SU-DHL-6 (cell line): ENCODE measurements around the gene CCL5.

Source experiments
- H2AFZ ChIP-seq: fragments of 200-600 bp; sonication (generic); 2 replicates; pipeline ENCODE4 v1.6.1; 2014; ENCODE audit warnings: low read depth, mild to moderate bottlenecking, moderate library complexity, mixed read lengths, antibody characterized with exemption, low read length; ENCODE audit not compliant: severe bottlenecking
- H3F3A ChIP-seq: fragments of 200-600 bp; shearing (Covaris generic); 2 replicates; pipeline ENCODE4 v1.6.0; 2016; ENCODE audit warnings: antibody characterized with exemption, mild to moderate bottlenecking; ENCODE audit not compliant: insufficient read depth
- H3K27ac ChIP-seq: fragments of 200-600 bp; sonication (generic); 2 replicates; pipeline ENCODE4 v1.5.1; 2016; ENCODE audit warnings: low read depth, mild to moderate bottlenecking, low read length, moderate library complexity, mixed read lengths
- H3K27me3 ChIP-seq: fragments of 200-600 bp; sonication (generic), shearing (Covaris generic); 2 replicates; pipeline ENCODE4 v1.6.0; 2014; ENCODE audit warnings: mild to moderate bottlenecking, low read length
- H3K36me3 ChIP-seq: fragments of 200-600 bp; sonication (generic); 2 replicates; pipeline ENCODE4 v1.6.1; 2014; ENCODE audit warnings: mild to moderate bottlenecking, low read length, mixed read lengths
- H3K4me2 ChIP-seq: fragments of 300-600, 200-600 bp; shearing (Covaris generic), sonication (generic); 2 replicates; pipeline ENCODE4 v1.6.0; 2014; ENCODE audit warnings: low read length, low read depth, mild to moderate bottlenecking; ENCODE audit not compliant: poor library complexity, severe bottlenecking
- H3K4me3 ChIP-seq: fragments of 200-600 bp; sonication (generic); 2 replicates; pipeline ENCODE4 v1.5.1; 2014; ENCODE audit warnings: antibody characterized with exemption, low read length, mild to moderate bottlenecking, mixed read lengths; ENCODE audit not compliant: insufficient read depth, poor library complexity, severe bottlenecking
- H3K79me2 ChIP-seq: fragments of 200-600 bp; sonication (generic); 2 replicates; pipeline ENCODE4 v1.6.1; 2014; ENCODE audit warnings: mild to moderate bottlenecking, low read length, moderate library complexity; ENCODE audit not compliant: insufficient read depth
- H3K9ac ChIP-seq: fragments of 200-600 bp; sonication (generic); 2 replicates; pipeline ENCODE4 v1.7.0; 2014; ENCODE audit warnings: mild to moderate bottlenecking, low read length
- H3K9me2 ChIP-seq: fragments of 200-600 bp; sonication (generic); replicated peaks from 2 replicates; pipeline ENCODE4 v1.6.1; 2014; ENCODE audit warnings: low read length; ENCODE audit not compliant: insufficient read depth
- H3K9me3 ChIP-seq: fragments of 200-600 bp; sonication (generic); 2 replicates; pipeline ENCODE4 v1.6.1; 2014; ENCODE audit warnings: low read length, mixed read lengths; ENCODE audit not compliant: insufficient read depth
- H4K20me1 ChIP-seq: fragments of 200-600 bp; sonication (generic); 2 replicates; pipeline ENCODE4 v1.6.1; 2014; ENCODE audit warnings: low read depth, mild to moderate bottlenecking, antibody characterized with exemption, low read length, moderate library complexity, mixed read lengths
- CTCF ChIP-seq: fragments of 200-600 bp; sonication (generic); IDR thresholded peaks from one replicate; pipeline ENCODE4 v1.5.1; 2017; ENCODE audit warnings: antibody characterized with exemption, mild to moderate bottlenecking, low read length, moderate library complexity; ENCODE audit not compliant: insufficient read depth, poor library complexity, severe bottlenecking
- EZH2phosphoT487 ChIP-seq: fragments of 200-600 bp; sonication (generic), shearing (Covaris generic); conservative IDR thresholded peaks from 2 replicates; pipeline ENCODE4 v1.6.1; 2018; ENCODE audit warnings: mild to moderate bottlenecking, antibody characterized with exemption, low read length, moderate library complexity, mixed read lengths

The CCL5 gene

GRCh38 chr17:35865412-35866340 lies 14.5 kb downstream of the CCL5 start:
- Histone ChIP-seq H3K79me2 (no peaks in the 10 kb centered on the region), H3K27me3 (no peaks in the 10 kb centered on the region), H2AFZ (no peak overlapping the region), H4K20me1 (no peaks in the 10 kb centered on the region), H3K9me2 (no peaks in the 10 kb centered on the region), H3K4me3 (no peak overlapping the region), H3K27ac (no peak overlapping the region), H3F3A (no peaks in the 10 kb centered on the region), H3K4me2 (no peak overlapping the region), H3K36me3 (no peaks in the 10 kb centered on the region), H3K9ac (no peak overlapping the region), H3K9me3 (no peaks in the 10 kb centered on the region)
- TF ChIP-seq EZH2phosphoT487 (no peak), CTCF (no peak)

GRCh38 chr17:35864853-35865252 lies 15.3 kb downstream of the CCL5 start:
- H3K9ac ChIP-seq = no peak overlapping the region
- H3K36me3 ChIP-seq = no peaks in the 10 kb centered on the region
- H3K4me2 ChIP-seq = no peak overlapping the region
- H3K27me3 ChIP-seq = no peaks in the 10 kb centered on the region
- no peaks in the 10 kb centered on the region for H3F3A ChIP-seq
- no peak overlapping the region for H3K4me3 ChIP-seq
- H3K9me2 ChIP-seq = no peaks in the 10 kb centered on the region
- no peaks in the 10 kb centered on the region for H4K20me1 ChIP-seq
- H3K79me2 ChIP-seq = no peaks in the 10 kb centered on the region
- TF ChIP-seq CTCF = no peak
- TF ChIP-seq EZH2phosphoT487 = no peak
- H3K9me3 ChIP-seq = no peaks in the 10 kb centered on the region
- H3K27ac ChIP-seq = no peak overlapping the region
- H2AFZ ChIP-seq = no peak overlapping the region

- TF ChIP-seq CTCF (no peak), EZH2phosphoT487 (no peak)
- Histone ChIP-seq H3K4me2 (no peak overlapping the region), H2AFZ (no peak overlapping the region), H3K9ac (no peak overlapping the region), H3K9me3 (no peaks in the 10 kb centered on the region), H3K36me3 (no peaks in the 10 kb centered on the region), H4K20me1 (no peaks in the 10 kb centered on the region), H3F3A (no peaks in the 10 kb centered on the region), H3K79me2 (no peaks in the 10 kb centered on the region), H3K9me2 (no peaks in the 10 kb centered on the region), H3K27me3 (no peaks in the 10 kb centered on the region), H3K27ac (no peak overlapping the region), H3K4me3 (no peak overlapping the region)
These were observed 23.6 kb downstream of the CCL5 start for GRCh38 chr17:35856603-35857002.
